GM15510 (cell line): ENCODE measurements around the gene PSMD9.

ENCODE experiments used
- POLR2A ChIP-seq: IDR thresholded peaks from 3 replicates; pipeline ENCODE4 v1.6.1; 2011; ENCODE audit warnings: borderline replicate concordance; ENCODE audit not compliant: insufficient read length; ENCODE audit errors: extremely low read depth

PSMD9 gene

DNA sequence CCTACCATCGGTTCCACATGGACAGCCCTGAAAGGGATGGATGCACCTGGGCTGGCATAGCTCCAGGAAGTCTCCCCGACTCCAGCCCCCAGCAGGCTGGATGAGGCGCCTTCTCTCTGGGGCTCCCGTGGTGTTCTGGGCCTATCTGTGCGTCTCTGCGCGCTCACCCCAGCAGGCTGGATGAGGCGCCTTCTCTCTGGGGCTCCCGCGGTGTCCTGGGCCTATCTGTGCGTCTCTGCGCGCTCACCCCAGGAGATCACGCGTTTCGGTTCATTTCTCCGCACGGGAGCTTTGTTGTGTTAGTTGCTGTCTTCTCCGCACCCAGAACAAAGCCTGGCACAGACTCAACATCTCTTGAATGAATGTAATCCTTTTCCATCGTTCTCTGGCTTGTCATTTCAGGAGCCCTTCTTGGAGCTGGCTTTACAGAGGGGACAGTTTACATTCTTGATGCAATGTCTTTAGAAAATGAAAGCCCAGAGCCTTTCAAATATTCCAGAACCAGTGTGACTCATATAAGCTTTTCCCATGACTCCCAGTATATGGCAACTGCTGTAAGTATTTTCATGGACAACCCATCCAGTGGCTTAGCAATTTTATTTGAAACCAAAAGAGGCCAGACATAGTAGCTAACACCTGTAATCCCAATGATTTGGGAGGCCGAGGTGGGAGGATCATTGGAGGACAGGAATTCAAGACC lies 70.1 kb downstream of the PSMD9 start:
- TF ChIP-seq POLR2A: no peak

GRCh38 chr12:121960541-121960940 lies 72.0 kb downstream of the PSMD9 start:
- TF ChIP-seq POLR2A: no peak

DNA sequence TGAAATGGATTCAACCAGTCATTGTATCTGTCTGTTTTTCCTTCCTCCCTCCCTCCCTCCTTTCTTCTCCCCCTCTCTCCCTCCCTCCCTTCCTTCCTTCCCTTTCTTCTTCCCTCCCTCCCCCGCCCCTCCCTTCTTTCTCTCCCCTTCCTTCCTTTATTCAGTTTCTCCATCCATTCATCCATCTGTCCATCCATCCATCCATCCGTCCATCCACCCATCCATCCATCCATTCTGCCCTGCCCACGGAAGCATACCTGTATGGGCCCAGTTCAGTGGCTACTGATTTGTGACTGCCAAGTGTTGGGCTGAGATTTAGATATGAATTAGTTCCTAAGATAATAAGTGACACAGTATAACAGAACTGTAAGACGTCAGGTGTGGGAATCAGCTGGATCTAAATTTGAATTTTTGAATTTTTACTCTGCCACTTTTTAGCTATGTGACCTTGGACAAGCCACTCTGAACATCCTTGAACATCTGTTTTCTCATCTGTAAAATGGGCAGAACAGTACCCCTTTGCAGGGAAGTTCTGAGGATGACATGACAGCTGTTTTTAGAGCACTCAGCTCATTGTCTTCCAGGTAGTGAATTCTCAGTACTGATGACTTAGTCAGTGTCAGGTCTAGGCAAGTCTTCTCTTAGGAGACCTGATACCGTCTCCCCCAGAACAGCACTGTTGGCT lies 72.7 kb downstream of the PSMD9 start:
- no peak for TF ChIP-seq POLR2A

- TF ChIP-seq POLR2A: no peak
These were observed 74.9 kb downstream of the PSMD9 start for GRCh38 chr12:121963341-121964018.

- TF ChIP-seq POLR2A: no peak
These were observed 76.4 kb downstream of the PSMD9 start for GRCh38 chr12:121964813-121965643.

DNA sequence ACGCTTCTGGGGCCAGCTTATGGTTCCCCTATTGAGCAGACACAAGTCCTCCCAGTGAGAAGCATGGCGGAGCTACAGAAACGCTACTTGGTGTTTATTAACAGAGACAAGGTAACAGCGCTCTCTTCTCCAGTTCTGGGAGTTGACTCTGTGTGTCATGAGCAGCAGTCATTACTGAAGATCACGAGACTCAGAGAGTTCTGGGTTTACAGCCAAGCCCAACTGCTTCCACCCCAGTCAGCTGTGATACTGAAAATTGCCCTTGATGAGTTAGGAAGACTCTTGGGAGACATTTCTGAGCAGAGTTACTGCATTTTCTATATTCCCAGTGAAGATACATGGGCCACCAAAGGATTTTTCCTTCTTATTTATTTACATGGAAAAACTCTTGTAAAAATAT lies 78.4 kb downstream of the PSMD9 start:
- TF ChIP-seq POLR2A: no peak
